ENCODE measurements around the gene OSBPL2.

DNA sequence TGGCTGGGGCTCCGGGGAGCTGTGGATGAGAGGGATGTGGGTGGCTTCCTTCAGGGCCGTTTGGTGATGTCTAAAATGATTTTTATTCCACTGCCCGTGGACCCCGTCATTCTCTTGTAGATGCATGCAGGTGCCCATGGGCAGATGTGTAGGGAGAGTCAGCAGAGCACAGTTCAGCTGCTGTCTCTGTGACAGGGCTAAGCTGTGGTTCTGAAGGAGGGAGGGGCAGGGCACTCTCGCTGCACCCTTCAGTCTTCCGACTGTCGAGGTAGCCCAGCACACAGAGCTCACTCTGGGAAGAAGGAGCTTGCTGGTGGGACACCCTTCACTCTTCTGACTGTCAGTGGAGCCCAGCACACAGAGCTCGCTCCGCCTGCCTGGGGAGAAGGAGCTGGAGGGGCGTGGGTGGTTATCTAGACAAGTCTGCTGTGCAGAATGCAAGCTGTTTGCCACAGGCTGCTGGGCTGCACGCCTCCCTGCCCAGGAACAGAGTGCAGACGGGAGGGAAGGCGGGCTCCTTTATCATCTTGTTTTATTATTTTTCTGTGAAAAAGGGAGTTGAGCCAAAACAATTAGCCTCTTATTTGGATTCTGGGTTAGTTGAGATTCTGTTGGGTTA is 36.1 kb downstream of the OSBPL2 start:
- TF ChIP-seq POLR2A (IDR thresholded peaks at IDR 0.05; ENCODE audit: low read depth, low read length) (no peak), TAF1 (IDR thresholded peaks at IDR 0.05; ENCODE audit: borderline replicate concordance, low read depth, low read length) (no peak), POLR2AphosphoS5 (IDR thresholded peaks at IDR 0.05; ENCODE audit: low read depth, low read length) (no peak)
